Daoy (cell line): ENCODE data around the gene IL13RA2. TPM values are rescaled to one million over a fixed set of nuclear protein-coding genes. Genes with fewer than 3 reads are reported as not detected.
A peak's percentile ranks its signal among the peaks of the same experiment; 100 is the strongest.

Source experiments
- DNase-seq: peaks from one replicate; pipeline ENCODE4 v3.0.0-alpha.2; 2015; ENCODE audit warnings: low read depth
- total RNA-seq: library from RNA; depleted of rRNA; stranded (reverse); fragments of >200 nt; shearing (Covaris generic); gene quantifications from 2 replicates; pipeline ENCODE4 v1.2.3, GENCODE V29; 2014; rRNA removed

IL13RA2 gene
- total RNA-seq: 70.3 and 79.4 TPM in 2 replicates

GRCh38 chrX:115017455-115017854, at the start of gene IL13RA2:
TSS of gene IL13RA2 (minus strand) at chrX:115017616. CDS start at chrX:115017269, 347 bp downstream.
- peak; percentile 70 for DNase-seq

- DNase-seq: no peak
Measured at GRCh38 chrX:115065304-115065703, 47.9 kb upstream of the IL13RA2 start.

- DNase-seq: no peak
Measured at GRCh38 chrX:115060013-115060412, 42.6 kb upstream of the IL13RA2 start.

- peak; percentile 55 for DNase-seq
Measured at GRCh38 chrX:115058276-115058675, 40.9 kb upstream of the IL13RA2 start.

- DNase-seq: no peak
Measured at GRCh38 chrX:115054876-115055275, 37.5 kb upstream of the IL13RA2 start.

- DNase-seq: no peak
Measured at GRCh38 chrX:115053223-115053622, 35.8 kb upstream of the IL13RA2 start.

GRCh38 chrX:115047715-115048114, 30.3 kb upstream of the IL13RA2 start:
- no peak for DNase-seq

GRCh38 chrX:115047181-115047580, 29.8 kb upstream of the IL13RA2 start:
- DNase-seq: no peak

- no peak for DNase-seq
Measured at GRCh38 chrX:115040417-115040816, 23.0 kb upstream of the IL13RA2 start.

GRCh38 chrX:115038406-115038805, 21.0 kb upstream of the IL13RA2 start:
- DNase-seq: no peak

GRCh38 chrX:115036029-115036428, 18.6 kb upstream of the IL13RA2 start:
- DNase-seq: no peak

GRCh38 chrX:115031989-115032388, 14.6 kb upstream of the IL13RA2 start:
- no peak for DNase-seq

GRCh38 chrX:115030625-115031024, 13.2 kb upstream of the IL13RA2 start:
- peak; percentile 2 for DNase-seq

- DNase-seq: no peak
Measured at GRCh38 chrX:115029869-115030570, 12.6 kb upstream of the IL13RA2 start.

GRCh38 chrX:115029440-115029839, 12.0 kb upstream of the IL13RA2 start:
- no peak for DNase-seq

- no peak for DNase-seq
Measured at GRCh38 chrX:115023811-115024210, 6.4 kb upstream of the IL13RA2 start.

- peak; percentile 63 for DNase-seq
Measured at GRCh38 chrX:115023139-115023538, 5.7 kb upstream of the IL13RA2 start.

GRCh38 chrX:115021121-115021520, 3.7 kb upstream of the IL13RA2 start:
- DNase-seq: no peak

- DNase-seq: peak; percentile 35
Measured at GRCh38 chrX:115018944-115019343, 1.5 kb upstream of the IL13RA2 start.

- DNase-seq: peak; percentile 8
Measured at GRCh38 chrX:115018040-115018647, 728 bp upstream of the IL13RA2 start.

- no peak for DNase-seq
Measured at GRCh38 chrX:115013705-115014104, 3.7 kb downstream of the IL13RA2 start.

GRCh38 chrX:115011428-115011827, 6.0 kb downstream of the IL13RA2 start:
- DNase-seq: no peak

- peak; percentile 3 for DNase-seq
Measured at GRCh38 chrX:114999906-115000305, 17.5 kb downstream of the IL13RA2 start.
